Measurements from ENCODE around the gene TMPRSS3. TPM values are rescaled to one million over a fixed set of nuclear protein-coding genes. Genes with fewer than 3 reads are reported as not detected.

TMPRSS3 gene
- total RNA-seq, 1 experiment from 2014 or later = not detected

DNA sequence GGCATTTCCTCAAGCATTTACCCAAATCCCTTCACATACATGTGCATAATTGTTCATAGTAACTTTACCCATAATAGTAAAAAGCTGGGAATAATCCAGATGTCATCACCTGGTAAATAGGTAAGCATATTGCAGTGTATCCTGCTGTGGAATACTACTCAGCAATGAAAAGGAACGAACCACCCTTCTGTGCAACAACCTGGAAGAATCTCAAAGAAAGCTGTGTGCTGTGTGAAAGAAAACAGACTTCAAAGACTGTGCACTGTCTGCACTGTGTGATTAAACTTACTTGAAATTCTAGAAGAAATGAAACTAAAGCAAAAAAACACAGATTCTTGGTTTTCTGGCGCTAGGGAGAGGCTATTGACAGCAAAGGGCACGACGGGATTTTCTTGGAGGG, 58.6 kb downstream of the TMPRSS3 start:
- no peak for DNase-seq (ENCODE audit: low read depth)

DNA sequence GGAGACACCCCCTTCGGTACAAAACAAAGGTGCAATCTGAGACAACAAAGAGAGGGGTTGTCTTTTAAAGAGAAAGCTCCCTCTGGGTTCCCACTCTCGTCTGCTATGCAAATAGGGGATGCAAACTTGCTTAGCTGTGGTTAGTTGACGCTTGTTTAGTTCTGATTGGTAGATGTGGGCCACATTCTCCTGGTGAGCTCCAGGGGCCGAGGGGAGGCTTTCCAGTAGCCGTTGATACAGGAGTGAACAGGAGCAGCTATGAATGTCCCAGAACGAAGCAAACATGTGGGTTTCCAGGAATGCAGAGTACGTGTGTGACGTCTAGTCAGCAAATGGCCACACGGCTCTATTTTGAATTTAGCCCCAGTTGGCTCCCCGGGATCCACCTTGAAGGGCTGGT, 59.8 kb downstream of the TMPRSS3 start:
- no peak for DNase-seq (ENCODE audit: low read depth)

DNA sequence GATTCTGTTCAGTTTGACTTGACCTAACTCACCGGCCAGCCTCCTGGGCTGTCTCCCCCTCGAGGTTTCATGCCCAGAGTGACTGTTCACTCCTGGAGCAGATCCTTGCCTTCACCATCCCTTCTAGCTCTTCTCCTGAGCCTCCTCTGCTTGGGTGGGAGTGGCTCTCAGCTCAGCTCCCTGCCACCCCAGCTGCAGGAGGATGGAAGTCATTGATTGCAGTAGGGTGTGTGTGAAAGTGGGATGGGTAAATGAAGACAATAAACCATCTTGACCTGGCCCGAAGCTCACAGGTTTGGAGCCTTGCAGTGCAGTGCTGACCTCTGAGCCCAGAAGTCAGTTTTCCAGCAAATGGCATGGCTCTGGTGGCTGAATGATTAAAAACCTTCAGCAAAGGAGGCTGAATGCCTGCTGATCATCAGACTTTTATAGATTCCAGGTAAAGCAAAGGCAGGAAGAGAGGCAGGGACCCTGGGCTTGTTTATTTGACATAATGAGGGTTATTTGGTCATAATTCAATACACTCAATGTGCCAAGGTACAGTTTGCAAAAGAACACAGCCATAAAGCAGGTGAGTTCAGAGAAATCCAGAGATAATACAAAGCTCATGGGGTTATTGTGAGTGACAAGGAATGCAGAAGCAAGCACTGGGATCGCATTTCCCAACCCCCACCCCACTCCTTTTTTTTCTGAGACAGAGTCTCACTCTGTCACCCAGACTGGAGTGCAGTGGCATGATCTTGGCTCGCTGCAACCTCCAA, 63.1 kb downstream of the TMPRSS3 start:
- no peak for DNase-seq (ENCODE audit: low read depth)

DNA sequence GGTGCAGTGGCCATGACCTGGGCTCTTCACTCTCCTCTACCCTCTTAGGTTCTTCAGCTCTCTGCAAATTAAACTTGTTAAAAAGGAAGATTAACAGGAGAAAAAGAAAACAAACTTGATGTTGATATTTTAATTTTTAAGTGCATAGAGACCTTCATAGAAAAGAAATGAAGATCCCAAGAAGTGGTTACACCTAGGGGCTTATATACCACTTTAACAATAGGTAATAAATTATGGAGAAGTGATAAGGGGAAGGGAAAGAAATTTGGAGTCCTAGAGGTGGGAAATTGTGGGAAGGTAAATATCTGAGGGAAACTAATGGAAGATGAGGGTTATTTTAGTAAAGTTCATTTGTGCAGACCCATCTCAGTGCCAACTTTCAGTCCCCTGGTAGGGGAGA, 64.2 kb downstream of the TMPRSS3 start:
- DNase-seq (ENCODE audit: low read depth) = no peak

DNA sequence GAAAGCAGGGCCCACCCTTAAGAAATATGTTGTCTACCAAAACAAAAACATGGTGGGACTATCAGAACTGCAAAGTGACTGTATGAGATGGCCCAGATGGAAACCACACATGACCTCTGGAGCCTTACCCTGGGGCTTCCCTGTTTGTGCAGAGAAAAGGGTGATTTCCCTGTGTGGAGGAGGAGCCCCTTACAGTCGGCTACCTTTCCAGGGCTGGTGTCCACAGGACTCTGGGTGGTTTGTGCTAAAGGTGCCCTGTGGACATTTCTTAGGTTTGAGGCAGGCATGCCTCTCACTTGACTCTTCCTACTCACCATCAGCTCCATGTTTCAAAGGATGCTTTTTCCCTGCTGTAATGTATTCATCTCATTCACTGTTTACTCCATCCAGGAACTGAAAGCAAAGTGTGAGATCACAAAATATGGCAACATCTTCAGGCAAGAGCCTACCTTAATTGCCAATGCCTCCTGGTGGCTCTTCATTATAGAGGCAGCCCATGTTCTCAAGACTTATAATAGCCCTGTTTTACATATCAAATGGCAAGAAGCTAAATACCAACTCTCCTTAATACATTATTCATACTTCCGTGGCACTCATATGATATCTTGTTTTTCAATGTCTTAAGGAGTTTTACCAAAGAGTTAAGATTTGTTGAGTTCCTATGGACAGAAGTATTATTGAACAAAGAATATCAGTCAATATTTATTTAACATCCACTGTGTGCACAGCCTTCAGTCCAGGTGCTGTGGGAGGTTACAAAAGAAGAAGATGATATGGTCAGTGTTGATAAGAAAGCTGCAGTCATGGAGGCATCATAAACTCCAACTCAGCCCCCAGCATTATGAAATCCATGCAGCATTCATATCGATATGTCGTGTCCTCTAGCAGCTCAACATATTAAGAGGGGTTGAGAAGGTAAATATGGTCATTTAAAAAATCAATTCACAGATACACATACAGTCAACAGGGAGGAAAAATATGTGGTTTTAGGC, 65.2 kb downstream of the TMPRSS3 start:
- DNase-seq (ENCODE audit: low read depth) = no peak

DNA sequence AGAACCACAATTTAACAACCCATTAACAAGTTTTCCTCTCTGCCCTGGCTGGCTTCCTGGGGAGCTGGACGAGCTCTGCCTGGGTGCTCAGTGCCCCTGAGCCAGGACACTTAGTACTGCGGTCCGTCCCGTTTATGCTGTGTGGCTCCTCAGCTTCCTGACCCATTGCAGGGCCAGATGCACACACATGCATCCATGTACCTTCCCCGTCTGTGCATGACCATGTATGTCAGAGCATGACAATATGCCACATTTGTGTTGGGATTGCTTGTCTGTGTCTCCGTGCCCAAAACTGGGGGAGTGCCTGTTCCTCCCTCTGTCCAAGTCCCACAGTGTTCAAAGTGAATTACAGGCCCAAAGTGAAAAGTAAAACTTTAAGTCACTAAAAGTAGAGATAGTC, 71.0 kb downstream of the TMPRSS3 start:
- DNase-seq (ENCODE audit: low read depth) = no peak

Other genes starting within 250 kb of the TMPRSS3 start
- gene ABCG1, start 176.9 kb downstream of the TMPRSS3 start, total RNA-seq (2014; rRNA removed) = not detected in 2 replicates
- not detected in 2 replicates for gene TFF3, start 80.6 kb downstream of the TMPRSS3 start, total RNA-seq (2014; rRNA removed)
- not detected in 2 replicates for gene TFF2, start 45.1 kb downstream of the TMPRSS3 start, total RNA-seq (2014; rRNA removed)
- not detected in 2 replicates for gene TFF1, start 29.5 kb downstream of the TMPRSS3 start, total RNA-seq (2014; rRNA removed)
- not detected in 2 replicates for gene UBASH3A, start 7.8 kb upstream of the TMPRSS3 start, total RNA-seq (2014; rRNA removed)
- gene RSPH1, start 100.2 kb upstream of the TMPRSS3 start, total RNA-seq (2014; rRNA removed) = not detected in 2 replicates
- gene SLC37A1, start 117.8 kb upstream of the TMPRSS3 start, total RNA-seq (2014; rRNA removed) = not detected in 2 replicates